H9 (cell line): Measurements from ENCODE around the gene DTHD1. TPM values are rescaled to one million over a fixed set of nuclear protein-coding genes. Genes with fewer than 3 reads are reported as not detected.

Experiments
- DNase-seq: peaks from one replicate; pipeline ENCODE4 v3.0.0-alpha.2; 2017
- H2AFZ ChIP-seq: one replicate; pipeline ENCODE4 v1.6.1; 2013; ENCODE audit warnings: mild to moderate bottlenecking, low read length, control low read depth, moderate library complexity
- H2AK5ac ChIP-seq: 2 replicates; pipeline ENCODE4 v1.6.1; 2013; ENCODE audit warnings: low read length, control low read depth, mixed read lengths; ENCODE audit not compliant: insufficient read length
- H2BK120ac ChIP-seq: one replicate; pipeline ENCODE4 v1.6.1; 2013; ENCODE audit warnings: low read depth, mild to moderate bottlenecking, low read length, control low read depth, inconsistent platforms; ENCODE audit not compliant: poor library complexity, severe bottlenecking
- H2BK12ac ChIP-seq: 2 replicates; pipeline ENCODE4 v1.6.1; 2013; ENCODE audit warnings: low read length, control low read depth, mixed read lengths, low read depth; ENCODE audit not compliant: insufficient read length
- H2BK15ac ChIP-seq: 2 replicates; pipeline ENCODE4 v1.6.1; 2013; ENCODE audit warnings: low read depth, low read length, control low read depth
- H2BK20ac ChIP-seq: one replicate; pipeline ENCODE4 v1.6.1; 2013; ENCODE audit warnings: low read depth, mild to moderate bottlenecking, low read length, control low read depth, inconsistent platforms; ENCODE audit not compliant: poor library complexity, severe bottlenecking
- H2BK5ac ChIP-seq: 2 replicates; pipeline ENCODE4 v1.6.1; 2013; ENCODE audit warnings: low read length, control low read depth, mixed read lengths; ENCODE audit not compliant: insufficient read length
- H3K14ac ChIP-seq: 2 replicates; pipeline ENCODE4 v1.6.1; 2013; ENCODE audit warnings: low read length, control low read depth; ENCODE audit not compliant: insufficient read depth
- H3K18ac ChIP-seq: 2 replicates; pipeline ENCODE4 v1.6.1; 2013; ENCODE audit warnings: low read depth, mild to moderate bottlenecking, mixed read lengths, low read length, control low read depth; ENCODE audit not compliant: insufficient read length
- H3K23ac ChIP-seq: 2 replicates; pipeline ENCODE4 v1.6.1; 2013; ENCODE audit warnings: low read length, control low read depth, mixed read lengths, low read depth; ENCODE audit not compliant: insufficient read length
- H3K23me2 ChIP-seq: 2 replicates; pipeline ENCODE4 v1.6.1; 2013; ENCODE audit warnings: low read depth, mild to moderate bottlenecking, mixed read lengths, low read length, control low read depth; ENCODE audit not compliant: insufficient read length, poor library complexity, severe bottlenecking
- H3K27ac ChIP-seq: 2 replicates; pipeline ENCODE4 v1.5.1; 2013; ENCODE audit warnings: low read length, control low read depth, mixed read lengths, low read depth; ENCODE audit not compliant: insufficient read length
- H3K27me3 ChIP-seq: 2 replicates; pipeline ENCODE4 v1.6.1; 2013; ENCODE audit warnings: low read length, control low read depth, inconsistent platforms; ENCODE audit not compliant: insufficient read depth
- H3K4ac ChIP-seq: 2 replicates; pipeline ENCODE4 v1.6.1; 2013; ENCODE audit warnings: low read depth, mild to moderate bottlenecking, control low read depth, inconsistent platforms, low read length, moderate library complexity
- H3K4me1 ChIP-seq: 2 replicates; pipeline ENCODE4 v1.6.1; 2013; ENCODE audit warnings: low read length, control low read depth, inconsistent platforms; ENCODE audit not compliant: insufficient read depth
- H3K4me2 ChIP-seq: 2 replicates; pipeline ENCODE4 v1.6.1; 2013; ENCODE audit warnings: low read length, control low read depth, mixed read lengths; ENCODE audit not compliant: insufficient read length, insufficient read depth
- H3K56ac ChIP-seq: 2 replicates; pipeline ENCODE4 v1.6.1; 2013; ENCODE audit warnings: low read depth, mild to moderate bottlenecking, mixed read lengths, low read length, control low read depth; ENCODE audit not compliant: insufficient read length
- H3K79me1 ChIP-seq: 2 replicates; pipeline ENCODE4 v1.6.1; 2013; ENCODE audit warnings: low read depth, mild to moderate bottlenecking, moderate library complexity, low read length, control low read depth, inconsistent platforms; ENCODE audit not compliant: insufficient read depth, poor library complexity, severe bottlenecking
- H3K79me2 ChIP-seq: 2 replicates; pipeline ENCODE4 v1.6.1; 2013; ENCODE audit warnings: low read length, control low read depth, inconsistent platforms; ENCODE audit not compliant: insufficient read depth
- H3K9ac ChIP-seq: 2 replicates; pipeline ENCODE4 v1.6.1; 2013; ENCODE audit warnings: low read length, control low read depth, mixed read lengths; ENCODE audit not compliant: insufficient read length; ENCODE audit errors: extremely low read depth
- H3K9me3 ChIP-seq: one replicate; pipeline ENCODE4 v1.6.1; 2013; ENCODE audit warnings: low read depth, low read length, inconsistent platforms; ENCODE audit not compliant: control insufficient read depth
- H3T11ph ChIP-seq: one replicate; pipeline ENCODE4 v1.6.1; 2013; ENCODE audit warnings: mild to moderate bottlenecking, low read length, control low read depth, inconsistent platforms
- H4K20me1 ChIP-seq: one replicate; pipeline ENCODE4 v1.6.1; 2013; ENCODE audit not compliant: control insufficient read depth, insufficient read length, insufficient read depth
- H4K5ac ChIP-seq: 2 replicates; pipeline ENCODE4 v1.6.1; 2013; ENCODE audit warnings: low read depth, mild to moderate bottlenecking, mixed read lengths, low read length, control low read depth; ENCODE audit not compliant: insufficient read length
- H4K8ac ChIP-seq: replicated peaks from 2 replicates; pipeline ENCODE4 v1.6.1; 2013; ENCODE audit warnings: low read length, control low read depth, mixed read lengths, low read depth; ENCODE audit not compliant: insufficient read length
- H4K91ac ChIP-seq: 2 replicates; pipeline ENCODE4 v1.6.1; 2013; ENCODE audit warnings: low read depth, mild to moderate bottlenecking, moderate library complexity, mixed read lengths, low read length, control low read depth; ENCODE audit not compliant: insufficient read length
- H3K27ac Mint-ChIP-seq, 3 experiments: 2 replicates in 2 of 3; 3 replicates in 1 of 3; pipeline ENCODE4 v1.8.0; 2020 to 2021; ENCODE audit warnings: mixed read lengths in 3 of 3, mild to moderate bottlenecking in 1 of 3, moderate library complexity in 1 of 3
- H3K27me3 Mint-ChIP-seq: 2 replicates; pipeline ENCODE4 v1.8.0; 2021; ENCODE audit warnings: low read depth, mild to moderate bottlenecking, moderate library complexity, mixed read lengths
- H3K36me3 Mint-ChIP-seq, 3 experiments: 2 replicates in 2 of 3; 3 replicates in 1 of 3; pipeline ENCODE4 v1.8.0; 2020 to 2021; ENCODE audit warnings: low read depth in 3 of 3, mixed read lengths in 3 of 3; ENCODE audit not compliant: insufficient read depth in 1 of 3
- H3K4me1 Mint-ChIP-seq, 2 experiments: 2 replicates each; pipeline ENCODE4 v1.8.0; 2020; ENCODE audit warnings: mixed read lengths in 2 of 2
- H3K4me3 Mint-ChIP-seq, 2 experiments: 2 replicates in 1 of 2; 3 replicates in 1 of 2; pipeline ENCODE4 v1.8.0; 2020 to 2021; ENCODE audit warnings: mild to moderate bottlenecking in 2 of 2, mixed read lengths in 2 of 2, moderate library complexity in 1 of 2
- H3K9me3 Mint-ChIP-seq, 2 experiments: 2 replicates in 1 of 2; 3 replicates in 1 of 2; pipeline ENCODE4 v1.8.0; 2020; ENCODE audit warnings: mild to moderate bottlenecking in 2 of 2, mixed read lengths in 2 of 2, moderate library complexity in 1 of 2
- CTCF ChIP-seq: fragments of 200-600 bp; sonication (generic); conservative IDR thresholded peaks from 3 replicates; pipeline ENCODE4 v1.8.0; 2021; ENCODE audit warnings: antibody characterized with exemption, mild to moderate bottlenecking
- WGBS: extraction: QIAGEN DNeasy Blood & Tissue Kit; methylation state at CpG from one replicate; pipeline ENCODE4 v1.1.7; 2013; ENCODE audit warnings: missing lambda C conversion rate, low lambda C conversion rate, mixed read lengths; ENCODE audit not compliant: insufficient read length; ENCODE audit errors: extremely low coverage; 5-methylcytosine and 5-hydroxymethylcytosine counted together
- total RNA-seq: library from RNA; stranded (reverse); gene quantifications from 2 replicates; pipeline ENCODE4 v1.2.1, GENCODE V29; 2021

The DTHD1 gene
- total RNA-seq, 1 experiment from 2014 or later = not detected

GRCh38 chr4:36326476-36327029 lies 45.1 kb downstream of the DTHD1 start:
- Histone ChIP-seq H4K5ac (no peak overlapping the region), H3K23ac (no peak overlapping the region), H3T11ph (no peak overlapping the region), H3K4me1 (no peaks in the 10 kb centered on the region), H3K27me3 (no peaks in the 10 kb centered on the region), H3K79me1 (no peaks in the 10 kb centered on the region), H3K9me3 (no peaks in the 10 kb centered on the region), H4K8ac (no peak overlapping the region), H2BK5ac (no peak overlapping the region), H2AK5ac (no peak overlapping the region), H3K56ac (no peak overlapping the region), H2BK15ac (no peak overlapping the region), H3K27ac (no peak overlapping the region), H2BK12ac (no peak overlapping the region), H3K14ac (no peak overlapping the region), H2AFZ (no peak overlapping the region), H3K79me2 (no peaks in the 10 kb centered on the region), H3K23me2 (no peaks in the 10 kb centered on the region), H2BK20ac (no peak overlapping the region), H4K91ac (no peak overlapping the region), H4K20me1 (no peaks in the 10 kb centered on the region), H3K4me2 (no peak overlapping the region), H2BK120ac (no peak overlapping the region), H3K4ac (no peak overlapping the region), H3K9ac (no peak overlapping the region), H3K18ac (no peak overlapping the region)
- Mint-ChIP-seq H3K27ac (no peak overlapping the region), H3K36me3 (no peaks in the 10 kb centered on the region), H3K4me3 (no peak overlapping the region), H3K9me3 (no peaks in the 10 kb centered on the region), H3K4me1 (no peaks in the 10 kb centered on the region), H3K27me3 (no peaks in the 10 kb centered on the region)
- DNase-seq = no peak
- no peak for TF ChIP-seq CTCF
- WGBS = no CpG with 5 or more reads among the region's 4 CpGs
